Tongue (tissue), 2 donors: ENCODE results near the gene NIPBL. TPM values are rescaled to one million over a fixed set of nuclear protein-coding genes. Genes with fewer than 3 reads are reported as not detected.
"Not testable (repeated sequence)": the region's sequence is repeated elsewhere in the genome, so short reads cannot be mapped to it uniquely, and the experiment has no call there.

ENCODE experiments used
- DNase-seq: peaks from one replicate; pipeline ENCODE4 v3.0.0-alpha.2; 2015
- total RNA-seq: library from RNA; depleted of rRNA; stranded (reverse); fragments of >200 nt; gene quantifications from one replicate; pipeline ENCODE4 v1.2.3, GENCODE V29; 2014

Gene NIPBL
- total RNA-seq, 1 donor from 2014 or later = 73.5 TPM

DNA sequence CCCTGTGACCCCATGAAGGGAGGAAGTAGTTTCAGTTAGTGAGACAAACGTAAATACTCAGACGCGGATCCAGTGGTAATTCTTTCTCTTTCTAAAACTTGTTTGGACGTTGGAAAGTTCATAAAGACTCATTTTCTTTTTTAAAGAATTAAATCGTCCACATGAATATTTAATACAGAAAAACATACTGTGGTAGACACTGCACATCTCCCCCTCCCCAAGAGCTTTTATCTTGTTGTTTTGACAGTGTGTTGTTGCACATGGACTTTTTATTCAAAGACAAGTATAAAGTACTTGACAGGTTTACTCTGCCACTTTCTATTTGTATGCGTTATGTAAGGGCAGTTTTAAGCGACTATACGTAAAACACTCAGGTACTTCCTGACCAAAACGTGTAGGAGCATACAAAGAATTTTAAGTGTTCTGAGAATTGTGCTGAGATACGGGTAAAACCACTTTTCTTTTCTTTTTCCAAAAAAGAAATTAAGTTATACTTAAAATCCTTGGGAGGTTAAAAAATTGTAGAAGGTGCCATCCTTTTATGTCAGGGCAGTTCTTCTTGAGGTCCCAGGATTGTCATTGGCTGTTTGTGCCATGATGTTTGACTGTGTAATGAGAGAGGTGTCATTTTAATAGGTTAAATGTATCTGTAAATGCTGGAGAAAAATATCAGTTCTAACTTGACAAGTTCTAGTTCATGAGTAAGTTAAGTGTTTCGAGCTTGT, 1.3 kb downstream of the NIPBL start:
- DNase-seq = peak; percentile 53

DNA sequence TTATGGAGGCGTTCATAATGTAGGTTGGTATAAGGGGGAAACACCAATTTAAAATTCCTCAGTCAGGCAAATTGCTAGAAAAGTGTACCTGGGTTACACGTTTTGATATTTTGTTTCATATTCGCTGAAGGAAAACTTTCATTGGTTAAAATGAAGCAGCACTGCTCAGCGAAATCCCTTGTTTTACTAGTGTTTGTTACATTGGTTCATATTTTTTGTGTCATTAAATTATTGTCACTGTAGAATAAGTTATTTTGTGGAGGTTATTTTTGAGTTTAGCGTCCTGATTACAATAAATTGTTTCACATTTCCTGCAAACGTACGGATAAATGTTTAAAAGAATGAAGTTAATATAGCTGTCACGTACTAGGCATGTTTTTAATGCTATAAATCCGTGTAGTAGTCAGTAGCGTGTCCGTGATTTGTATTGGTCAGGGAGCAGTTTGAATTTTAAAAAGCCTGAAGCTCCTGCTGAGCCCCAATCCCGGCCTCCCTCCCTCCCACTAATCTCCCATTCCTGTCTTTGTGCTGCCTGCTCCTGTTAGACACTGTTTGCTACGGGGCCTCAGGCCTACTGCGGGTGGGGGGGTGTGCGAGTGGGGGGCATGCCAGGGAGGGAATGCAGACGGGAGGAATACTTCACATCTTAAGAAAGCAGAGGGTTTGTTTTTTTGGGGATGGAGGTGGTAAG, 2.0 kb downstream of the NIPBL start:
- peak; percentile 77 for DNase-seq

DNA sequence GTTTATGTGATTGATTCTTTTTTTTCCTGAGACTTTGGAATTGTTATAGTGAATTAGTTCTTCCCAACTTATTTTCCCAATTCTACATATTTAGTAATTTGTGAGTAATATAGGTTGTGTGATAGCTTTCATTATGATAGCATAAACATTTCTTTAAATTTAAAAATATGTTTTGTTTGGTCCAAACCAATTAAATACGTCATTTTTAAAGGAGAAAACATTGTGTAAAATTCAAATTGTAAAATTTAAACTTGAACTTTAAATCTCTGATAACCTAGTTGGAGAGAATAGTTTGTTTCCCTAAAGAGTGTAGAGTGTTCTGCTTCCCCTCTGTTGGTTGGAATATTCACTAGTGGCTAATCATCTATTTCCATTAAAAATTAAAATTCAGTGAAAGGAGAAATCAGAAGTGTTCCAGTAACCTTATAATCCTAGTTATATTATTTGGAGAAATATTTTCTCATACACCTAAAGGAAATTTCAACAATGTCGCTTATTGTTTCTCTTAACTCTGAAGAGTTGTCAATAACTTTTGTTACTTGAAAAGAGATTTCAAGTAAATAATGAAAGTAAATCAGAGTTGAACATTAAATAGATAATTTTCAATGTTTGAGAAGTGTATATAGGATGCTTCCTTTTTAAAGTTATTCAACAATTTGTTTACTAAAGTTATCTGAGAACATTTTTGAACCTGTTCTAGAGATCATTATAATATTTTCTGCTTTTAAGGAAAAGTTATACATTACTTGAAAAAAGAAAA, 2.9 kb downstream of the NIPBL start:
- DNase-seq = no peak

- DNase-seq = no peak
These were observed 4.2 kb downstream of the NIPBL start for GRCh38 chr5:36880761-36881160.

DNA sequence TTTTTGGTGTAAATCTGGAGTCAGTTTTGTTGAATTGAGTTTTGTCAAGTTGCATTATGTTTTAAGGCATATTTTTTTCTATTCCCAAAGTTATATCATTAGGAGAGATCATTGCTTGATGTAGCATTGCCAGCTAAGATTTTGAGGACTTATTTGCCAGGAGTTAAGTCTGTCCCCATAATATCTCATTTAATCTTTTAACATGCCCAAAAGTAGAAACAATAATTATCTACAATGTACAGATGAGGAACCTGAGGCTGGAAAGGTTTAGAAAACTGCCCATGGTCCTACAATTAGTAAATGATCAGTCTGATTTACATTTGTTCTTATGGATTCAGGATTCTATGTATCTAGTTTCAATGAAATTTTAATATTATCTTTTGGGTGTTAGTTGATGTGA, 4.7 kb downstream of the NIPBL start:
- no peak for DNase-seq

DNA sequence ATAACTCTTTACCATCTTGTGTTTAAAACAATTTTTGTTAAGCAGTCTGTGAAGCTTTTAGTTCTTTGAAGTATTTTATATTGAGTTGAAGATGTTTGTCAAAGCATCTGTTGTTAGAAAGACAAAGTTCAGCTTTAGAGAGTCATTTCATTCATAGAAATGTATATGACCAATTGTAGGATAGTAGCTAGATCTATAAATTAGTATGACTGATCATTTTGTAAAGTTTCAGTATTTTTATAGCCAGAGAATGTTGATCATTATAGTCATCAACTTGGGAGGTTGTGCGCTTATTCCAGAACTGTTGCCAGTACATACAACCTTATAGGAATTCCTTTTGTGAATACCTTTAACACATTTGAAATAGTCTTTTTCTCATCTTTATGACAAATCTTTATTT, 5.2 kb downstream of the NIPBL start:
- DNase-seq = no peak

DNA sequence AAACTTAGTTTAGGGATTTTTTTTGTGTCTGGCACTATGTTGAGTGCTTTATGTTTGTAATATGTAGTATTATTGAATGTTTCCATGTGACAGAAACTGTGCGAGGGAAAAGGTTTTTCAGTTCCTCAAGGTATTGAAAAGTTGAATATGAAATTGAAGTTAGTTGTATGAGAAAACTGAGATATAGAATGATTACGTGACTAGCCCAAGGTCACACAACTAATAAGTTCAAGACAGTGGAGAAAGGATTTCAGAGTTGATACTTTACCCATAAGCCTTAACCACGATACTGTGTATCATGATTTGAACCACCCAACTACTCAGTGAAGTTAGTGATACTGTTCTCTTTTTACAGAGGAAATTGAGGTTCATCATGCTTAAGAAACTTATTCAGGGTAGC, 5.7 kb downstream of the NIPBL start:
- no peak for DNase-seq

DNA sequence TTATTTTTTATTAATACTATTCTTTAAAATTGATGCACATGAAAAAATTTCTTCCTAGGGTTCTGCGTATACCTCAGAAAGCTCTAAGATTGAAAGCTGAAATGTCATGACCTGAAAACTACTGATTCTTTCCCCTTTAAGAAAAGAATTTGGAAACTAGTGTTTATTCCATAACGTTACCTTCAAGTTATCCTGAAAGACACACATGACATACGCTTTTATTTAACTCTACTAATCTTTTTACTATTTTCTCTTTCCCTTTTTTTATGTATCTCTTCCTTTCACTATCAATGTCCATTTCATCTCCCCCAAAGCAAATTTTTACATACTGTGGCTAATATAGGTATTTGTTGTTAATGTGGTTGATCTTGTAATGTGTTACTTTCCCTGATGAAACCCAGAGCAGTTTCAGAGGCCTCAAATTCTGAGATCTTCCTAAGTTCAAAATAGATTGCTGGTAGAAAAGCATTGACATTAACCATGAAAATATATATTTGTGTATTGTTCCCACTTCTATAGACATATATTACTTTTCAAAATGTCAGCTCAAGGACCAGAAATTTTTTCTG, 7.4 kb downstream of the NIPBL start:
- no peak for DNase-seq

- no peak for DNase-seq
These were observed 8.6 kb downstream of the NIPBL start for GRCh38 chr5:36885149-36885548.

GRCh38 chr5:36885566-36886485, 9.3 kb downstream of the NIPBL start:
- no peak for DNase-seq

- DNase-seq = no peak
These were observed 10.2 kb downstream of the NIPBL start for GRCh38 chr5:36886791-36887190.

DNA sequence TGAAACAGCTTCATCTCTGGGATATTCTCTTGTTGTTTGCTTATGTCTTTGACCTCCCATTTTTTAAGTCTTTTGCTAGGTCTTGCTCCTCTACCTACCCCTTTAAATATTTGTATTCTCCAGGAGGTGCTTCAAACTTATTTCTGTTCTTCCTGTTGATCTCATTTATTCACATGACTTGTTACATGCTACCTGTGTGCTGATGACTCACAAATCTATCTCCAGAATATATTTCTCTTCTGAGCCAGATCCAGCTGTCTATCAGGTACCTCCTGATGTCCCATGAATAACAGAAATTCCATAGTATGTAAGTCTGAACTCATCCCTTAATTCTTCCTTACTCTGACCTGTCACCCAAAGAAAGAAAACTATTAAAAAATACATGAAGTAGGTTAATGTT, 11.0 kb downstream of the NIPBL start:
- DNase-seq = no peak

GRCh38 chr5:36888303-36888702, 11.7 kb downstream of the NIPBL start:
- DNase-seq = no peak

GRCh38 chr5:36889264-36889663, 12.7 kb downstream of the NIPBL start:
- no peak for DNase-seq

DNA sequence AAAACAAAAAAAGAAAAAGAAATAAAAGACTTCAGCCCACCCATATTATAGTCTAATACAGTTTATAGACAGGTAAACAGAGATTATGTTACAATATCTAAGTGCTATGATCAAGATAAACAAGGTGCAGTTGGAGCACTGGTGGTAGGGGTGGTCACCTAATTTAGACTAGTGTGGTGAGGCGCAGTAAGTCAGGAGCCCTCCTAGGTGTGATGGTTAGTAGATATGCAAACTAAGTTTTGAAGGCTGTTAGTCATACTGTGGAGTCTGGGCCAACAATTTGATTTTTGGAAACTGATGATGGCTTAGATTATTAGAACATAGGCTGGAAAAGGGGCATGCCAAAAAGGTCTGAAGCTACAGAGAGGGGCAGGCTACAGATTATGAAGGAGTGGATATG, 14.7 kb downstream of the NIPBL start:
- DNase-seq = no peak

DNA sequence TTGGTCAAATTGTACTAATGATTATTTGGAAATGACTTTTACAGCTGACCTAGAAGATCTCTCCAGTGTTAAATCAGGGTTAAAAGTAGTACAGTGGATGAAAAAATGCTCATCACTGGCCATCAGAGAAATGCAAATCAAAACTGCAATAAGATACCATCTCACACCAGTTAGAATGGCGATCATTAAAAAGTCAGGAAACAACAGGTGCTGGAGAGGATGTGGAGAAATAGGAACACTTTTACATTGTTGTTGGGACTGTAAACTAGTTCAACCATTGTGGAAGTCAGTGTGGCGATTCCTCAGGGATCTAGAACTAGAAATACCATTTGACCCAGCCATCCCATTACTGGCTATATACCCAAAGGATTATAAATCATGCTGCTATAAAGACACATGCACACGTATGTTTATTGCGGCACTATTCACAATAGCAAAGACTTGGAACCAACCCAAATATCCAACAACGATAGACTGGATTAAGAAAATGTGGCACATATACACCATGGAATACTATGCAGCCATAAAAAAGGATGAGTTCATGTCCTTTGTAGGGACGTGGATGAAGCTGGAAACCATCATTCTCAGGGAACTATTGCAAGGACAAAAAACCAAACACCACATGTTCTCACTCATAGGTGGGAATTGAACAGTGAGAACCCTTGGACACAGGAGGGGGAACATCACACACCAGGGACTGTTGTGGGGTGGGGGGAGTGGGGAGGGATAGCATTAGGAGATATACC, 15.7 kb downstream of the NIPBL start:
- DNase-seq = not testable (repeated sequence)

GRCh38 chr5:36894954-36895353, 18.4 kb downstream of the NIPBL start:
- no peak for DNase-seq

GRCh38 chr5:36896476-36896875, 19.9 kb downstream of the NIPBL start:
- no peak for DNase-seq

GRCh38 chr5:36897616-36898015, 21.0 kb downstream of the NIPBL start:
- DNase-seq = no peak

GRCh38 chr5:36899860-36900259, 23.3 kb downstream of the NIPBL start:
- no peak for DNase-seq

- no peak for DNase-seq
These were observed 23.7 kb downstream of the NIPBL start for GRCh38 chr5:36900283-36900682.
